Activated naive CD4-positive, alpha-beta T cell treated with Interleukin-2 at 50 U/mL for 16 hours (primary cell): ENCODE data around the gene TMEM178B.

Experiments used
- DNase-seq: peaks from one replicate; pipeline ENCODE4 v3.0.0-alpha.2; 2020

The TMEM178B gene

DNA sequence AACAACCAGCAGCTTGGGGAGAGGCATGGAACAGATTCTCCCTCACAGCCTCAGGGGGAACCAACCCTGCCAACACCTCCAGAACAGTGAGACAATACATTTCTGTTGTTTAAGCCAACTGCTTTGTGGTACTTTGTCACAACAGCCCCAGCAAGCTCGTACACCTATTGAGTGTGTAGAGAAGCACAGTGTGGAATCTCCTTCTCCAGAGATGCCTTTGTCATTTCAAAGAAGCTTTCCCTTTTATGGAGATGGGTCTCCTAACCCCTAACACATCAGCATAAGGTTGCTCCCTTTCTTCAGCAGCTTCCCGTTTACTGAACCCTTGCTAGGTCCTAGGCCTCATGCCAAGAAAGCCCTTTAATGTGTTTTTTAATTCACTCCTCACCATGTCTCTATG lies 416.6 kb downstream of the TMEM178B start:
- no peak for DNase-seq

DNA sequence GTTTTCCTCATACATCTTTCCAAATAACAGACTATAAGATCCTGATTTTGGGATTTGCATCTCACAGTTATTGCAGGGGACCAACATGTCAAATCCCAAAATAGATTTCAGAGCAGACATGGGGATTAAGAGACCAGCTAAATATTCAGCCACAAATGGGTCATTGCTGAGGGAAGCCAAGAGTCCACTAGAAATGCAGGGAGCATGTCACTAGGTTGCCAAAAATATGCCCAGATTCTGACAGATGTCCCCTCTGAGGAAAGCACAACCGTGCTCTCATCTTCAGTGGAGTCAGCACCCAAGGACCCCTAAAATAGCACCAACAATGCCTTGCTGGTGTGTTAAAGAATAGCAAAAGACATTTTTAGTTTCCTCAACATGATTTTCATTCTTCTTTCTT lies 421.2 kb downstream of the TMEM178B start:
- no peak for DNase-seq

DNA sequence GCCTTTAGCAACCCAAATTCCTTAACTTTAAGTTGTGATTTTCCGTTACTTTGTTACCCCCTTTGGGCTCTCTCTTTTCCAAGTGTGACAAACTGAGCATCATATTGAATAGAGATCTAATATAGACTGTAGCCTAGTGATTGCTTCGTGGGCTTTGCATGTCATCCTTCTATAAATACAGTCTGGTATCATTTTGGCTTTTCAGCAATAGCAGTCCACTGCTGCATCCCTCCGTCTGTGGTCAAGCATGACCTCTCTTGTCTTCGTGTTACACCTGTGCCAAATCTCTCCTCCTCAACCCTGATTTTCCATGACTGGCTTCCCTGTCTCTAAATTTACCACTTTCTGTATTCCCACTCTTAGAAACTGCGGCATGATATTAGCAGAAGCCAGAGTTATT lies 423.5 kb downstream of the TMEM178B start:
- DNase-seq: no peak

DNA sequence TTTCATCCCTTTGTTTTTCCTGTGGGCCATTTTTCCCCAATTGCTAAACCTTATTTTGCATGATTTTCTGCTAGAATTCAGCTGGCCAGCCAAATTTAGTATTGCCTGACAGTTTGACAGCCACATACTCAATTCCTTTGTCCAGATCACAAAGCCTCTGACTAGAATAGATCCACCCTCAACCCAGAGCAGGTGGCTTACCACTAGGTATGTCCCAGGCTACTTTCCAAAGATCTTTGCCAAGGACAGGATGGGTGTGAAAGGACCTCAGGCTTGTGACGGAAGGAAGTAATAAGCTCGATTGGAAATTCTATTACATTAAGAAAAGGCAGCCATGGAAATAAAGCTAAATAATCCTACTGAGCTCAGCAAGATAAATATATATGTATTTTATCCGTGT lies 426.7 kb downstream of the TMEM178B start:
- no peak for DNase-seq

DNA sequence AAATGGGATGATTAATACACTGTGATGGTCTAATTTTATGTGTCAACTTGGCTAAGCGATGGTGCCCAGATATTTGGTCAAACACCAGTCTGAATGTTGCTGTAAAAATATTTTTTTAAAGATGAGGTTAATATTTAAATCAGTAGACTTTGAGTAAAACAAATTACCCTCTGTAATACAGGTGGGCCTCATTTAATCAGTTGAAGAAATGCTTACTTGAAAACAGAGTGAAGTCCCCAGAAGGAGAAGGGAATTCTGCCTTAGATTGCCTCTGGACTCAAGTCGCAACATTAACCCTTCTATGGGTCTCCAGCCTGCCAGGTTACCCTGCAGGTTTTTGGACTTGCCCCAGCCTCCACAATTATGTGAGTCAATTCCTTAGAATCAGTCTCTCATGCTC lies 427.6 kb downstream of the TMEM178B start:
- no peak for DNase-seq

DNA sequence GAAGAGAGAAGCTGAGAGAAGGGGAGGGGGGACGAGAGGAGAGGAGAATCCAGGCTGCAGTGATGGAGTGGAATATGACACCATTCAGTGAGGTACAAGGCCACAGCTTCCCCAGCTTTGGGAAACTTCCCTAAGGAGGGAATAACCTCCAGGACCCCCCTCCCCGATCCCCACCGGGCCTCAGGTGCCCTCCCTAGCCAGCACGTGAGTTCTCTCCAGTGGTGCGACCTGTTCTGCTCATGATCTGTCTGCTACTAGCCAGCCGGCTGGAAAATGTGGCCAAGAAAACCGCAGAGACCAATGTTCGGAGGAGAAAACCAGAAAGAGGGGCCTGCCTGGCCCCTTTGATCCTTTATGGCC lies 437.4 kb downstream of the TMEM178B start:
- no peak for DNase-seq

DNA sequence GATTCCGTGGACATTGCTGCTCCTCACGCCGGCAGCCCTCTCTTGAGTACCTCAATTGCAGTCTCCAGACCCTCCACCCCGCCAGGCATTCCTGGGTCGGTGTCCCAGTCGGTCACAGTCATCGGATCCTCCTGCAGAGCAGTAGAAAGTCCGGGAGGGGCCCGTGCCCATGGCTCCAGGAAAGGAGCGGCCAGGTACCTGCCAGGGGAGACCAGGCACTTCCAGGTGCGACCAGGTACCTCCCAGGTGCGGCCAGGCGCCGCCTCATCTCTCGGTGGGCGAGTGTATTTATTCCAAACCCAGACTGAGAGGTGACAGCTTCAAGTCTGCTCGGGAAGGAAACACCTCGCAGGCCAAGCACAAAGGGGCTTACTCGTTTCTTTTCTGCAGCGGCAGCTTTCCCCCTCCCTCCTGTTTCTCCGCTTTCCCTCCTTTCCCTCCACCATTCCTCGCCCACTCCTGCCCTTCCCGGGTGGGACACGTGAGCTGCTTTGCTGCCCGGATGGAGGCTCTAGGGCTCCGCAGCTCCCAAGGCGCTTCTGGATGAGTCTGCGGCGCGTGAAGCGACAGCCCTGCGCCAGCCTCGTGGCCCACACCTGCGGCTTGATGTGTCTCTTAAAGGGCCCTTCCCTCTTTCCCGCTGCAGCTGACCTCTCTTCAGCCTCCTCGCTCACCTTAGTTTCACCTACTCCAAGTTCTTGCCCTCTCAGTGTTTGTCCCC lies 438.0 kb downstream of the TMEM178B start:
- DNase-seq: peak; percentile 5

DNA sequence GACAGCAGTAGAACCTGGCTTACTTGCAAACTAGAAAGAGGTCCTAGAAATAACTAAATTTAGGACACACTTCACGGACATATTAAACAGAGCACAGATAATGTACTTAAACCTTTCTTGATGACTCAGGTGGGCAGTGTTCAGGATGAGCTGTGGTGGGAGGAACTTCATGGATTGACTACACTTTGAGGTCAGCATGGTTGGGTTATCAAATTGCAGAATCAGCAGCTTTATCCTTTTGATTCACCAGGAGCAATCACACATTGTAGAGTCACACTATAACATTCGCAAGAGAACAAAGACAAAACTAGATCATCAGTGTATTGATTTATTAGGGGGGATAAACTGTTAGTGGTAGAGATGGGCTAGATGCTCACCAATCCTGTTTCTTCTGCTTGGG lies 438.7 kb downstream of the TMEM178B start:
- no peak for DNase-seq

DNA sequence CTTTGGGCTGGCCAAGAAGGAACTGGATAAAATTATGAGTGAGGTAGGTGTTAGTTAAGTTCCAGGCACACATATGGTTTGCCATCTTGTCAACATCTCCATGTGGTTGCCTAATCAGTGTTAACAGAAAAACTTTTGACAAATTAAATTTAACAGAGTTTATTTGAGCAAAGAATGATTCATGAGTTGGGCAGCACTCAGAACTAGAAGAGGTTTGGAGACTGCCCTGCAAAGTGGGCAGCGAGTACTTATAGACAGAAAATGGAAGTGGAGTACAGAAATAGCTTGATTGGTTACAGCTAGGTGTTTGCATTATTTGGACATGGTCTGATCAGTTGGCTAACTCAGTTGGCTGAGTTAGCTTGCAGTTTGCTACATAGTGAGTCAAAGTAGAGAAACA lies 439.9 kb downstream of the TMEM178B start:
- DNase-seq: no peak

DNA sequence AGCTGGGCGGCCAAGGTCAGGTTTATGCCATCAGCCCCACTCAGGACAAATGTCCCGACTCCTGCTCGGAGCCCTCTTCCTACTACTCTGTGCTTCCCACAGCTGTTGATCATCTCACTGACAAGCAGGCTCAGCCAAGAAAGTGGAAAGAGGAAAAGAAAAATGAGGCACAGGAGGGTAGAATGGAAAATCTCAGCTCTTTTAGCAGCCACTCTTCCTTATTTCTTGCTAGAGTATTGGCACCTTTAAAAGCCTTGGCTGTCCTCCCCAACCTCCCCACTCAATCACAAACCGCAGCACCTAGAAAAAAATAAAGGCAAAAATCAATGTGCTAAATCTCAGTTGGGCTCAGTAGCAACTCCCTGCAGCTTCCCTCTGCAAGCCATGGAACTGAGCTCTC lies 442.1 kb downstream of the TMEM178B start:
- no peak for DNase-seq

DNA sequence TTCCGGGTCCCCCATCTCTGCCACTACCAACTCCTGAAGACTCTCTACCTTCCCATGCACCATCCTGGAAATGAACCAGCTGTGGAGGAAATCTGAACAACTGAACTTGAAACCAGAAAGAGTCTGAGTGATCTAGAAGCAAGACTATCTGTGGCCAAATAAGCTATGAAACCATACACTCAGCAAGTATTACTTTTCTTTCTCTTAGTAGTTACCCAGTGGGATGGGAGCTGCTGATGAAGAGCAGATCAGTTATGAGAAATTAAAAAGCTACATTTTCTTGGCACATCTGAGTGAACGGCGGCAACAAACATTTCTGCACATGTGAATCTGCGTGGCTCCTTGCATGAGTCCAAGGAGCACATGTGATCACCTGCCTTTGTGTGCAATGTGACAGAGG lies 445.8 kb downstream of the TMEM178B start:
- DNase-seq: no peak

DNA sequence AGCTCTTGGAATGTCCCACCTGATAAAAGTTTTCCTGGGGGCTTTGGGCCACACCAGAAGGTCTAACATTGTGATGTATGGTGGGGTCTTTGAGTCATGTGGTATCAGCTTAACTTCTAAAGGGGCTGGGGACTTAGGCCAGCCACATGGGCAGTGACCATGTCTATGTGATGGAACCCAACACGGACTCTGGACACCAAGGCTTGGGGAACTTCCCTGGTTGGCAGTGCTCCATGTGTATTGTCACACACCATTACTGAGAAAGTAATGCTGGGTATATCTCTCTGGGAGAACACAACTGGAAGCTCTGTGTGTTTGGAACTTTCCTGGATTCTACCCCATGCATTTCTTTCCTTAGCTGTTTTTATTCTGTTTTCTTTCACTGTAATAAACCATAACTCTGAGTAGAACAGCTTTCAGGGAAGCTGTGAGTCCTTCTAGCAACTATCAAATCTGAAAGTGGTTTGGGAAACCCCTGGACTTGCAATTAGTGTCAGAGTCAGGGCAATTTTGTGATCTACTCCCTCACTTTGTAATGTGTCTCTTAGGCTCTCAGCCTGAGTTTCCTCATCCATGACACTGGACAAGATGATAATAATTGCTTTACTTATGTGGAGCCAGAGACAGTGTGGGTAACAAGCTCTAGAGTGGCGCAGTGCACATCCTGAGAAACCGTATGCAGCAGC lies 448.9 kb downstream of the TMEM178B start:
- DNase-seq: no peak

DNA sequence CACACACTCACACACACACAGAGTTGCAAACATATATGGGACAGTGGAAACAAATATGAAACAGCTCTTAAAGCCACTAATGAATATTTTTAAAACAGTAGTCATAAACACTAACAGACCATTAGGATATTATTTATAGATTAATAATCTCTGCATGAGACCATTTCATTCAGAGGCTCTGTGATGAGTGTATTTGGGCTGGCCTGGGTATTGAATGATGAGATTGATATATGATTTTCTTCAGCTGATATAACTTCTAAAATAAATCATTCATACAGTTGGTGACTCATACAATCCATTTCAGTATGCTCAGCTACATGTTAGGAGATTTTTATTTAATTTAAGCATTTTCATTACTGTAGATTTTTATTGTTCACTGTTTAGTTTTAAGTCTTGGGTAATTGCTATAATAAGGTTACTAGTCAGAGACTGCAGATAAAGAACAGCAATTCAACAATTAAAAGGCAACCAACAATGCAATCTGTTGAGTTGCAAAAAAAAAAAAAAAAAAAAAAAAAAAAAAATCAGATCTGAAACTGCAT lies 452.2 kb downstream of the TMEM178B start:
- no peak for DNase-seq

DNA sequence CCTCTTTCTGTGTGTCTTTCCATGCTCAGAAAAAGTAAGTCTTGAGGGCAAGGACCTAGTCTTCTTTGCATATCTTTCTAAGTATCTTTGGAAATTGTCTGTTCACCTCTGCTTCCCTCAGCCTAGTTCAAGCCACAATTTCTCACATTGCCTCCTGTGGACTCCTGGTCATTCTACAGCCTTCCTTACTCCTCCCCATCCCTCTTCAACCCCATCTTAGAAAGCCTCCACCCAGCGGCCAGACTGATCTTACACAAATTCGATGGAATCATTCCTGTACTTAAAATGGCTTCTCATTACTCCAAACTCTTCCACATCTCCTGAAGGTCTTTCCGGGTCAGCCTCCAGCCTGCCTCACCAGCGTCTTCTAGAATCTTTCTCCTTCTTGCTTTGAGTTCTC lies 453.2 kb downstream of the TMEM178B start:
- DNase-seq: no peak

DNA sequence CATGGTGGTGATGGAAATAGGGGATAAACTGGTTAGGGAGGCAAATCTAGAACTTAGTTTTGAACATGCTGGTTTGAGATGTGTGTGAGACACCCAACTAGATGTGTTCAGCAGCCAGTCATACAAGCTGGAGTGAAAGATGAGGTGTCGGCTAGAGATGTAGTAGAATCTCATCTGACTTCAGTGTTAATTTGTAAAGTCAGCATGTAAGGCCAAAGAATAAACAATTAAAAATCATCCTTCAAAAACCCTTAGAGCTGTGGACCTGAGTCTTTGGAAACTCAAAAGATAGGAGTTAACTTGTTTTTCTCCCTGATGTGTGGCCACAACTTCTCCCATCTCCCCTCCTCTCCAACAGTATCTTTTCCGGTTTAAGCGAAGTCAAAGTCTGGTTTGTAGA lies 454.5 kb downstream of the TMEM178B start:
- no peak for DNase-seq
